Stromal cell of bone marrow (primary cell): ENCODE measurements around the gene TIGD7.
A peak's percentile ranks its signal among the peaks of the same experiment; 100 is the strongest.
"Not testable (repeated sequence)": the region's sequence is repeated elsewhere in the genome, so short reads cannot be mapped to it uniquely, and the experiment has no call there.

Experiments
- DNase-seq: peaks from one replicate; pipeline ENCODE4 v3.0.0-alpha.2; 2012; ENCODE audit warnings: low read depth

The TIGD7 gene

GRCh38 chr16:3282103-3282729 is 23.0 kb downstream of the TIGD7 start:
- DNase-seq, result no peak

- no peak for DNase-seq
Observed at GRCh38 chr16:3281222-3281820, 23.9 kb downstream of the TIGD7 start.

GRCh38 chr16:3276679-3277078 is 28.6 kb downstream of the TIGD7 start:
- no peak for DNase-seq

- DNase-seq, result no peak
Observed at GRCh38 chr16:3274947-3275346, 30.3 kb downstream of the TIGD7 start.

- DNase-seq, result no peak
Observed at GRCh38 chr16:3274490-3274889, 30.7 kb downstream of the TIGD7 start.

- not testable (repeated sequence) for DNase-seq
Observed at GRCh38 chr16:3271281-3271680, 33.9 kb downstream of the TIGD7 start.

GRCh38 chr16:3270718-3271117 is 34.5 kb downstream of the TIGD7 start:
- DNase-seq, result not testable (repeated sequence)

- no peak for DNase-seq
Observed at GRCh38 chr16:3268294-3268693, 36.9 kb downstream of the TIGD7 start.

GRCh38 chr16:3266873-3267537 is 38.2 kb downstream of the TIGD7 start:
- peak; percentile 54 for DNase-seq

- DNase-seq, result peak; percentile 97
Observed at GRCh38 chr16:3264137-3265036, 40.8 kb downstream of the TIGD7 start.

- DNase-seq, result no peak
Observed at GRCh38 chr16:3262517-3262916, 42.7 kb downstream of the TIGD7 start.

- DNase-seq, result no peak
Observed at GRCh38 chr16:3259836-3260235, 45.4 kb downstream of the TIGD7 start.

GRCh38 chr16:3256866-3257465 is 48.3 kb downstream of the TIGD7 start:
- peak; percentile 54 for DNase-seq

- DNase-seq, result no peak
Observed at GRCh38 chr16:3256146-3256865, 48.9 kb downstream of the TIGD7 start, which contains the start of gene MEFV. Gene MEFV (minus strand): TSS chr16:3256633. CDS start chr16:3256587, 46 bp downstream.

- no peak for DNase-seq
Observed at GRCh38 chr16:3254309-3254708, 50.9 kb downstream of the TIGD7 start.

GRCh38 chr16:3252967-3253366 is 52.3 kb downstream of the TIGD7 start:
- no peak for DNase-seq

- DNase-seq, result no peak
Observed at GRCh38 chr16:3249451-3249850, 55.8 kb downstream of the TIGD7 start.

- DNase-seq, result no peak
Observed at GRCh38 chr16:3249020-3249419, 56.2 kb downstream of the TIGD7 start.
